Measurements from ENCODE around the gene CLDN18.

GRCh38 chr3:138019281-138020069 lies 9.5 kb downstream of the CLDN18 start:
- no peak for TF ChIP-seq POLR2AphosphoS5 (IDR thresholded peaks at IDR 0.05; ENCODE audit: borderline replicate concordance, low read depth, low read length)
- no peak for TF ChIP-seq EZH2 (IDR thresholded peaks at IDR 0.05)
- no peak for TF ChIP-seq FOXP2 (optimal IDR thresholded peaks at IDR 0.05; ENCODE audit: control extremely low read depth, extremely low read length, insufficient read depth)
